ENCODE data around the gene PIK3C2B.

DNA sequence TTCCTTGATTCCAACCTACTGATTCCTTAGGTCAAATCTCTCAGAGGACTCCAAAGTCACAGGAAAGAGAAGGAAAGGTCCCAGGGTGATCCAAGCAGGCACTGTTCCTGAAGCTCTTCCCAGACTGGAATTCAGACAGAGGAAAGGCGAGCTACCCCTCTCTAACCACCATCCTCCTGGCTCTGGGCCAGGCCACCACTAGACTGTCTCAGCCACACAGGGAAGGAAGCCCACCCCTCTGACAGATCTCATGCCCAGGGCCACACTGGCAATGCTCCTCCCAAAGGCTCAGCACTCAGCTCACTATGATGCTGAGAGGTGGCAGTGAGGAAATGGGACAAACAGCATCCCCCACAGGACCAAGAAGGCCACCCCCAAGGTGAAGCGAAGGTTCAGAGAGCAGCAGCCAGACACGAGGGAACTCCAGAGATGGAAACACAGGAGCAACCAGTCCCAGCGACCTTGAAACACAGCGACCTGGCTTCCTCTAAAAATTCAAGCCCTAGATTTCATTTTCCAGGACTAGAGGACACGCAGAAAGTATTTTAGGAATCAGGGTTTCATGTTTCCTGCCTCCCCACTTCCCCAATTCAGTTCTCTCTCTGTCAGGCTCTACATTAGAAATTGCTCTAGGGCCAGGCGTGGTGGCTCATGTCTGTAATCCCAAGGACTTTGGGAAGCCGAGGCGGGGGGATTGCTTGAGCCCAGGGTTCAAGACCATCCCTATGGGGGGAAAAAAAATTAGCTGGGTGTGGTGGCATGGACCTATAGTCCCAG is 18.8 kb downstream of the PIK3C2B start:
- TF ChIP-seq, protein P1, sequence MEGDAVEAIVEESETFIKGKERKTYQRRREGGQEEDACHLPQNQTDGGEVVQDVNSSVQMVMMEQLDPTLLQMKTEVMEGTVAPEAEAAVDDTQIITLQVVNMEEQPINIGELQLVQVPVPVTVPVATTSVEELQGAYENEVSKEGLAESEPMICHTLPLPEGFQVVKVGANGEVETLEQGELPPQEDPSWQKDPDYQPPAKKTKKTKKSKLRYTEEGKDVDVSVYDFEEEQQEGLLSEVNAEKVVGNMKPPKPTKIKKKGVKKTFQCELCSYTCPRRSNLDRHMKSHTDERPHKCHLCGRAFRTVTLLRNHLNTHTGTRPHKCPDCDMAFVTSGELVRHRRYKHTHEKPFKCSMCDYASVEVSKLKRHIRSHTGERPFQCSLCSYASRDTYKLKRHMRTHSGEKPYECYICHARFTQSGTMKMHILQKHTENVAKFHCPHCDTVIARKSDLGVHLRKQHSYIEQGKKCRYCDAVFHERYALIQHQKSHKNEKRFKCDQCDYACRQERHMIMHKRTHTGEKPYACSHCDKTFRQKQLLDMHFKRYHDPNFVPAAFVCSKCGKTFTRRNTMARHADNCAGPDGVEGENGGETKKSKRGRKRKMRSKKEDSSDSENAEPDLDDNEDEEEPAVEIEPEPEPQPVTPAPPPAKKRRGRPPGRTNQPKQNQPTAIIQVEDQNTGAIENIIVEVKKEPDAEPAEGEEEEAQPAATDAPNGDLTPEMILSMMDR (conservative IDR thresholded peaks at IDR 0.05), result no peak
- TF ChIP-seq ZFX (IDR thresholded peaks at IDR 0.05), result no peak
